SK-N-SH treated with all-trans-retinoic acid at 6 μM for 48 hours (cell line): ENCODE data around the gene TMEM18.

Experiments used
- ATAC-seq: fragments of 200-7000 bp; cut with Tn5 transposase; 3 replicates; pipeline ENCODE4 v1.9.1; 2020; ENCODE audit warnings: mild to moderate bottlenecking, moderate library complexity
- BACH2 ChIP-seq: fragments of 250-450 bp; sonication (Bioruptor Pico); IDR thresholded peaks from 2 replicates; pipeline ENCODE4 v1.9.0; 2021; ENCODE audit warnings: mild to moderate bottlenecking, borderline replicate concordance
- CSDC2 ChIP-seq: fragments of 250-450 bp; sonication (Bioruptor Pico); IDR thresholded peaks from 2 replicates; pipeline ENCODE4 v1.5.0; 2020; ENCODE audit warnings: mild to moderate bottlenecking, moderate library complexity
- ESRRG ChIP-seq: fragments of 250-450 bp; sonication (Bioruptor Pico); IDR thresholded peaks from 2 replicates; pipeline ENCODE4 v1.6.1; 2021; ENCODE audit warnings: mild to moderate bottlenecking
- ISL1 ChIP-seq: fragments of 250-450 bp; sonication (Bioruptor Pico); IDR thresholded peaks from 2 replicates; pipeline ENCODE4 v2.1.2; 2022; ENCODE audit warnings: mild to moderate bottlenecking, moderate library complexity
- OSR1 ChIP-seq: fragments of 250-450 bp; sonication (Bioruptor Pico); IDR thresholded peaks from 2 replicates; pipeline ENCODE4 v1.8.0; 2022; ENCODE audit warnings: moderate library complexity, mild to moderate bottlenecking, inconsistent platforms
- RARB ChIP-seq: fragments of 250-450 bp; sonication (Bioruptor Pico); IDR thresholded peaks from 2 replicates; pipeline ENCODE4 v1.8.0; 2021; ENCODE audit warnings: mild to moderate bottlenecking, moderate library complexity
- SNAI2 ChIP-seq: fragments of 250-450 bp; sonication (Bioruptor Pico); IDR thresholded peaks from 2 replicates; pipeline ENCODE4 v1.5.0; 2020; ENCODE audit warnings: mild to moderate bottlenecking, moderate library complexity
- TCF4 ChIP-seq: fragments of 250-450 bp; sonication (Bioruptor Pico); IDR thresholded peaks from 2 replicates; pipeline ENCODE4 v1.8.0; 2021; ENCODE audit warnings: mild to moderate bottlenecking, moderate library complexity, borderline replicate concordance
- TOX ChIP-seq: fragments of 250-450 bp; sonication (Bioruptor Pico); IDR thresholded peaks from 2 replicates; pipeline ENCODE4 v1.8.0; 2021; ENCODE audit warnings: mild to moderate bottlenecking, moderate library complexity, borderline replicate concordance
- ZC3H10 ChIP-seq: fragments of 250-450 bp; sonication (Bioruptor Pico); IDR thresholded peaks from 2 replicates; pipeline ENCODE4 v1.5.1; 2021; ENCODE audit warnings: mild to moderate bottlenecking, moderate library complexity
- ZFP3 ChIP-seq: fragments of 250-450 bp; sonication (Bioruptor Pico); IDR thresholded peaks from 2 replicates; pipeline ENCODE4 v1.5.0; 2020; ENCODE audit warnings: mild to moderate bottlenecking, moderate library complexity
- ZFP30 ChIP-seq: fragments of 450-650 bp; formaldehyde crosslinking; IDR thresholded peaks from 2 replicates; pipeline ENCODE4 v1.5.0; 2022; ENCODE audit warnings: mild to moderate bottlenecking, moderate library complexity
- ZNF565 ChIP-seq: fragments of 450-650 bp; formaldehyde crosslinking; conservative IDR thresholded peaks from 2 replicates; pipeline ENCODE4 v1.5.0; 2020; ENCODE audit warnings: low read depth, mild to moderate bottlenecking, moderate library complexity
- ZNF70 ChIP-seq: fragments of 450-650 bp; formaldehyde crosslinking; IDR thresholded peaks from 2 replicates; pipeline ENCODE4 v1.5.0; 2020; ENCODE audit warnings: mild to moderate bottlenecking, moderate library complexity
- TF ChIP-seq, protein P1 (sequence below): fragments of 250-450 bp; sonication (Bioruptor Pico); IDR thresholded peaks from 2 replicates; pipeline ENCODE4 v1.5.1; 2020; ENCODE audit warnings: low read depth, mild to moderate bottlenecking, moderate library complexity
- TF ChIP-seq, protein P2 (sequence below): fragments of 250-450 bp; sonication (Bioruptor Pico); IDR thresholded peaks from 2 replicates; pipeline ENCODE4 v1.8.0; 2020; ENCODE audit warnings: mild to moderate bottlenecking, moderate library complexity, borderline replicate concordance
- TF ChIP-seq, protein P3 (sequence below): fragments of 250-450 bp; sonication (Bioruptor Pico); IDR thresholded peaks from 2 replicates; pipeline ENCODE4 v1.5.1; 2021; ENCODE audit warnings: mild to moderate bottlenecking, moderate library complexity
- TF ChIP-seq, protein P4 (sequence below): fragments of 250-450 bp; sonication (Bioruptor Pico); IDR thresholded peaks from 2 replicates; pipeline ENCODE4 v1.5.0; 2020; ENCODE audit warnings: mild to moderate bottlenecking, moderate library complexity
- TF ChIP-seq, protein P5 (sequence below): fragments of 250-450 bp; sonication (Bioruptor Pico); IDR thresholded peaks from 2 replicates; pipeline ENCODE4 v1.8.0; 2021; ENCODE audit warnings: low read depth, mild to moderate bottlenecking, moderate library complexity, borderline replicate concordance

The TMEM18 gene

GRCh38 chr2:694174-694573 is 17.0 kb upstream of the TMEM18 start (continued):
- TF ChIP-seq, protein P1, sequence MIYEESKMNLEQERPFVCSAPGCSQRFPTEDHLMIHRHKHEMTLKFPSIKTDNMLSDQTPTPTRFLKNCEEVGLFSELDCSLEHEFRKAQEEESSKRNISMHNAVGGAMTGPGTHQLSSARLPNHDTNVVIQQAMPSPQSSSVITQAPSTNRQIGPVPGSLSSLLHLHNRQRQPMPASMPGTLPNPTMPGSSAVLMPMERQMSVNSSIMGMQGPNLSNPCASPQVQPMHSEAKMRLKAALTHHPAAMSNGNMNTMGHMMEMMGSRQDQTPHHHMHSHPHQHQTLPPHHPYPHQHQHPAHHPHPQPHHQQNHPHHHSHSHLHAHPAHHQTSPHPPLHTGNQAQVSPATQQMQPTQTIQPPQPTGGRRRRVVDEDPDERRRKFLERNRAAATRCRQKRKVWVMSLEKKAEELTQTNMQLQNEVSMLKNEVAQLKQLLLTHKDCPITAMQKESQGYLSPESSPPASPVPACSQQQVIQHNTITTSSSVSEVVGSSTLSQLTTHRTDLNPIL (CRISPR knock-in tag) = no peak
- no peak for TF ChIP-seq ESRRG (CRISPR knock-in tag)

DNA sequence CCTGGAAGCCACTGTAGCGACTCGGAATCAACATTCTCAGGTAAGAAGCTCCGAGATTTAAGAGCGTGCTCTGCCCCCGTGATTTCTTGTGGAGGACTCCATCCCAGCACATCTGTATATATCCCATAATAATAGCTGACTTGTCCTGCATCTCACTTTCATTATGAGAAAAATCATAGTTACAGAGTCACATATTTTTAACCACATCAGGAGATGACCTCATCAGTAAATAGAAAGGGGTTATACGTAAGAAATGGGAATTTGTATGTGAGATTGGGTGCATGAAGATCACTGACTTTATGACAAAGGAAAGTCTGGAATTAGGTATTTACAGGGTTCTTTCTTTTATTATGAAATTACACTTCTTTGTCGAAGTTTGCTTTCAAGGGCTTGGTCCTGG is 16.4 kb upstream of the TMEM18 start:
- TF ChIP-seq TOX (CRISPR knock-in tag) (no peak), ZC3H10 (CRISPR knock-in tag) (no peak), CSDC2 (no peak), ZNF565 (CRISPR knock-in tag) (no peak)
- TF ChIP-seq, all 23 proteins: peak for 0
- no peak for ATAC-seq

DNA sequence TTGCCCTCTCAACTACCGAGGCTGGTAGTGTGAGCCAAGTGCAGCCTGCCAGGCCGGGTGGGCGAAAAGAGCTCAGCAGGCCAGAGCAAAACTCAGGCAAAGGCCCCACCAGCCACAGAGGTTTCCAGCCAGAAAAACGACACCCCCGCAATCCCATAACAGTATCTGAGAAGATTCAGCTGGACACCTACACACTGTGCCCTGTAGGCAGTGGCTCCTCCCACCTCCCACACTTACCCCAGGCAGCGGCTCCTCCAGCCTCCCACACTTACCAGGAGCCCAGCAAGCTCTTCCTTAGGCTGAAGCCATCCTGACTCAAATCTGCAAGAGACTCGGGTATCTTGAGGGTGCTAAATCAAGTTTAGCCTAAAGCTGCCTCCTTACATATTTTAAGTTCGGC is 15.6 kb upstream of the TMEM18 start:
- no peak for ATAC-seq
- TF ChIP-seq ZFP30 (CRISPR knock-in tag) (no peak), CSDC2 (no peak), SNAI2 (no peak), TCF4 (CRISPR knock-in tag) (no peak), ESRRG (CRISPR knock-in tag) (no peak), OSR1 (no peak)
- TF ChIP-seq, protein P1 (CRISPR knock-in tag) = no peak

- ATAC-seq = no peak
- TF ChIP-seq, protein P2, sequence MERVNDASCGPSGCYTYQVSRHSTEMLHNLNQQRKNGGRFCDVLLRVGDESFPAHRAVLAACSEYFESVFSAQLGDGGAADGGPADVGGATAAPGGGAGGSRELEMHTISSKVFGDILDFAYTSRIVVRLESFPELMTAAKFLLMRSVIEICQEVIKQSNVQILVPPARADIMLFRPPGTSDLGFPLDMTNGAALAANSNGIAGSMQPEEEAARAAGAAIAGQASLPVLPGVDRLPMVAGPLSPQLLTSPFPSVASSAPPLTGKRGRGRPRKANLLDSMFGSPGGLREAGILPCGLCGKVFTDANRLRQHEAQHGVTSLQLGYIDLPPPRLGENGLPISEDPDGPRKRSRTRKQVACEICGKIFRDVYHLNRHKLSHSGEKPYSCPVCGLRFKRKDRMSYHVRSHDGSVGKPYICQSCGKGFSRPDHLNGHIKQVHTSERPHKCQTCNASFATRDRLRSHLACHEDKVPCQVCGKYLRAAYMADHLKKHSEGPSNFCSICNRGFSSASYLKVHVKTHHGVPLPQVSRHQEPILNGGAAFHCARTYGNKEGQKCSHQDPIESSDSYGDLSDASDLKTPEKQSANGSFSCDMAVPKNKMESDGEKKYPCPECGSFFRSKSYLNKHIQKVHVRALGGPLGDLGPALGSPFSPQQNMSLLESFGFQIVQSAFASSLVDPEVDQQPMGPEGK (CRISPR knock-in tag) = no peak
- TF ChIP-seq ZC3H10 (CRISPR knock-in tag) (no peak), RARB (CRISPR knock-in tag) (no peak), ZFP3 (CRISPR knock-in tag) (no peak), ZFP30 (CRISPR knock-in tag) (no peak), CSDC2 (no peak), ZNF70 (CRISPR knock-in tag) (no peak), BACH2 (no peak), ESRRG (CRISPR knock-in tag) (no peak), ISL1 (no peak), OSR1 (no peak)
- TF ChIP-seq, protein P3, sequence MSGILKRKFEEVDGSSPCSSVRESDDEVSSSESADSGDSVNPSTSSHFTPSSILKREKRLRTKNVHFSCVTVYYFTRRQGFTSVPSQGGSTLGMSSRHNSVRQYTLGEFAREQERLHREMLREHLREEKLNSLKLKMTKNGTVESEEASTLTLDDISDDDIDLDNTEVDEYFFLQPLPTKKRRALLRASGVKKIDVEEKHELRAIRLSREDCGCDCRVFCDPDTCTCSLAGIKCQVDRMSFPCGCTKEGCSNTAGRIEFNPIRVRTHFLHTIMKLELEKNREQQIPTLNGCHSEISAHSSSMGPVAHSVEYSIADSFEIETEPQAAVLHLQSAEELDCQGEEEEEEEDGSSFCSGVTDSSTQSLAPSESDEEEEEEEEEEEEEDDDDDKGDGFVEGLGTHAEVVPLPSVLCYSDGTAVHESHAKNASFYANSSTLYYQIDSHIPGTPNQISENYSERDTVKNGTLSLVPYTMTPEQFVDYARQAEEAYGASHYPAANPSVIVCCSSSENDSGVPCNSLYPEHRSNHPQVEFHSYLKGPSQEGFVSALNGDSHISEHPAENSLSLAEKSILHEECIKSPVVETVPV (CRISPR knock-in tag) = no peak
- TF ChIP-seq, protein P4, sequence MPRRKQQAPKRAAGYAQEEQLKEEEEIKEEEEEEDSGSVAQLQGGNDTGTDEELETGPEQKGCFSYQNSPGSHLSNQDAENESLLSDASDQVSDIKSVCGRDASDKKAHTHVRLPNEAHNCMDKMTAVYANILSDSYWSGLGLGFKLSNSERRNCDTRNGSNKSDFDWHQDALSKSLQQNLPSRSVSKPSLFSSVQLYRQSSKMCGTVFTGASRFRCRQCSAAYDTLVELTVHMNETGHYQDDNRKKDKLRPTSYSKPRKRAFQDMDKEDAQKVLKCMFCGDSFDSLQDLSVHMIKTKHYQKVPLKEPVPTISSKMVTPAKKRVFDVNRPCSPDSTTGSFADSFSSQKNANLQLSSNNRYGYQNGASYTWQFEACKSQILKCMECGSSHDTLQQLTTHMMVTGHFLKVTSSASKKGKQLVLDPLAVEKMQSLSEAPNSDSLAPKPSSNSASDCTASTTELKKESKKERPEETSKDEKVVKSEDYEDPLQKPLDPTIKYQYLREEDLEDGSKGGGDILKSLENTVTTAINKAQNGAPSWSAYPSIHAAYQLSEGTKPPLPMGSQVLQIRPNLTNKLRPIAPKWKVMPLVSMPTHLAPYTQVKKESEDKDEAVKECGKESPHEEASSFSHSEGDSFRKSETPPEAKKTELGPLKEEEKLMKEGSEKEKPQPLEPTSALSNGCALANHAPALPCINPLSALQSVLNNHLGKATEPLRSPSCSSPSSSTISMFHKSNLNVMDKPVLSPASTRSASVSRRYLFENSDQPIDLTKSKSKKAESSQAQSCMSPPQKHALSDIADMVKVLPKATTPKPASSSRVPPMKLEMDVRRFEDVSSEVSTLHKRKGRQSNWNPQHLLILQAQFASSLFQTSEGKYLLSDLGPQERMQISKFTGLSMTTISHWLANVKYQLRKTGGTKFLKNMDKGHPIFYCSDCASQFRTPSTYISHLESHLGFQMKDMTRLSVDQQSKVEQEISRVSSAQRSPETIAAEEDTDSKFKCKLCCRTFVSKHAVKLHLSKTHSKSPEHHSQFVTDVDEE (CRISPR knock-in tag) = no peak
- TF ChIP-seq, protein P5, sequence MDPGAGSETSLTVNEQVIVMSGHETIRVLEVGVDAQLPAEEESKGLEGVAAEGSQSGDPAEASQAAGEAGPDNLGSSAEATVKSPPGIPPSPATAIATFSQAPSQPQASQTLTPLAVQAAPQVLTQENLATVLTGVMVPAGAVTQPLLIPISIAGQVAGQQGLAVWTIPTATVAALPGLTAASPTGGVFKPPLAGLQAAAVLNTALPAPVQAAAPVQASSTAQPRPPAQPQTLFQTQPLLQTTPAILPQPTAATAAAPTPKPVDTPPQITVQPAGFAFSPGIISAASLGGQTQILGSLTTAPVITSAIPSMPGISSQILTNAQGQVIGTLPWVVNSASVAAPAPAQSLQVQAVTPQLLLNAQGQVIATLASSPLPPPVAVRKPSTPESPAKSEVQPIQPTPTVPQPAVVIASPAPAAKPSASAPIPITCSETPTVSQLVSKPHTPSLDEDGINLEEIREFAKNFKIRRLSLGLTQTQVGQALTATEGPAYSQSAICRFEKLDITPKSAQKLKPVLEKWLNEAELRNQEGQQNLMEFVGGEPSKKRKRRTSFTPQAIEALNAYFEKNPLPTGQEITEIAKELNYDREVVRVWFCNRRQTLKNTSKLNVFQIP = no peak
- TF ChIP-seq, protein P1 (CRISPR knock-in tag) = no peak
- TF ChIP-seq, all 23 proteins: peak for 0
Observed at GRCh38 chr2:691821-692761, 14.9 kb upstream of the TMEM18 start.
